Ishikawa (cell line): ENCODE results near the gene RIMBP2.

ENCODE experiments used
- CEBPB ChIP-seq: IDR thresholded peaks from 2 replicates; pipeline ENCODE4 v1.6.1; 2012
- CREB1 ChIP-seq: IDR thresholded peaks from 2 replicates; pipeline ENCODE4 v1.6.1; 2012; ENCODE audit warnings: low read depth
- RAD21 ChIP-seq: IDR thresholded peaks from 2 replicates; pipeline ENCODE4 v1.6.1; 2012; ENCODE audit warnings: low read depth
- TEAD4 ChIP-seq: IDR thresholded peaks from 2 replicates; pipeline ENCODE4 v1.6.1; 2012
- TF ChIP-seq, protein P1 (sequence below): IDR thresholded peaks from 2 replicates; pipeline ENCODE4 v1.6.1; 2012; ENCODE audit warnings: low read depth, mild to moderate bottlenecking

DNA sequence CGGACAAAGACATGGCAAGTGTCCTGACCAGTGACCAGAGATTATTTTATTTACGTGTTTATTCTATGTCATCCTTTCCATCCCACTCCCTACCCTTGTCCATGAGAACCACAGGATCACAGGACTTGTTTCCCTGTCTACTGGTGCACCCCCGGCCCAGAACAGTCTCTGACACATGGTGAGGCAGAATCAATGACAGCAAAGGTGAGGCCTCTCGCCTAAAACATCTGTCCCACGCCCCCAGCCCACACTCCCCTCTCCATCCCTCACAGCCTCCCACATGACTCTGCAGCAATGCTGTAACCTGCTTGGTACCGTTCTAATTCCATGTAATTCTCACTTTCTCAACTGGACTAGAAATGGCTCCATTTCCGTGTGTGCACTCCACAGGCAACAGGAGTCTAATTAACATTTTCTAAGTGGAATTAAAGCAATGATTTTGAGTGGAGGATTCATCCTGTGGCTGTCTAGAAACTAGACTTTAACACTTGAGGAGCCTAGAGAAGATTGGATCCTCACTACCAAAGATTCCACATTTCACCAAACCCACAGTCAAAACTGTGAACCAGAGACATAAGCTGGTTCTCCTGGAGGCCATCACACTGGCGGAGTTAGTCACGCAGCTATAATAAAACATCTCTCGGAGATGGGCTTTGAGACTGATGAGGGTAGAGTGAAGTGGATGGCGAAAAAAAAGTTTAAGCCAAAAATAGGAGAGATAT, 228.3 kb downstream of the RIMBP2 start:
- TF ChIP-seq TEAD4: no peak
- no peak for TF ChIP-seq CREB1
- TF ChIP-seq, protein P1, sequence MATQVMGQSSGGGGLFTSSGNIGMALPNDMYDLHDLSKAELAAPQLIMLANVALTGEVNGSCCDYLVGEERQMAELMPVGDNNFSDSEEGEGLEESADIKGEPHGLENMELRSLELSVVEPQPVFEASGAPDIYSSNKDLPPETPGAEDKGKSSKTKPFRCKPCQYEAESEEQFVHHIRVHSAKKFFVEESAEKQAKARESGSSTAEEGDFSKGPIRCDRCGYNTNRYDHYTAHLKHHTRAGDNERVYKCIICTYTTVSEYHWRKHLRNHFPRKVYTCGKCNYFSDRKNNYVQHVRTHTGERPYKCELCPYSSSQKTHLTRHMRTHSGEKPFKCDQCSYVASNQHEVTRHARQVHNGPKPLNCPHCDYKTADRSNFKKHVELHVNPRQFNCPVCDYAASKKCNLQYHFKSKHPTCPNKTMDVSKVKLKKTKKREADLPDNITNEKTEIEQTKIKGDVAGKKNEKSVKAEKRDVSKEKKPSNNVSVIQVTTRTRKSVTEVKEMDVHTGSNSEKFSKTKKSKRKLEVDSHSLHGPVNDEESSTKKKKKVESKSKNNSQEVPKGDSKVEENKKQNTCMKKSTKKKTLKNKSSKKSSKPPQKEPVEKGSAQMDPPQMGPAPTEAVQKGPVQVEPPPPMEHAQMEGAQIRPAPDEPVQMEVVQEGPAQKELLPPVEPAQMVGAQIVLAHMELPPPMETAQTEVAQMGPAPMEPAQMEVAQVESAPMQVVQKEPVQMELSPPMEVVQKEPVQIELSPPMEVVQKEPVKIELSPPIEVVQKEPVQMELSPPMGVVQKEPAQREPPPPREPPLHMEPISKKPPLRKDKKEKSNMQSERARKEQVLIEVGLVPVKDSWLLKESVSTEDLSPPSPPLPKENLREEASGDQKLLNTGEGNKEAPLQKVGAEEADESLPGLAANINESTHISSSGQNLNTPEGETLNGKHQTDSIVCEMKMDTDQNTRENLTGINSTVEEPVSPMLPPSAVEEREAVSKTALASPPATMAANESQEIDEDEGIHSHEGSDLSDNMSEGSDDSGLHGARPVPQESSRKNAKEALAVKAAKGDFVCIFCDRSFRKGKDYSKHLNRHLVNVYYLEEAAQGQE: no peak
- TF ChIP-seq RAD21: no peak
- TF ChIP-seq CEBPB: no peak
